DMS 273 treated with DMSO at 0.1 percent for 48 hours (cell line): Measurements from ENCODE around the gene ARMC6.

ENCODE experiments used
- DNase-seq: peaks from one replicate; lab custom pipeline; 2025; lab: John Stamatoyannopoulos, UW

ARMC6 gene

GRCh38 chr19:19033426-19034203 lies at the start of gene ARMC6, which contains the start of gene SUGP2:
ARMC6 (plus strand) TSS chr19:19033603; CDS start chr19:19034210, 607 bp downstream.
SUGP2 (minus strand) TSS chr19:19033517; CDS start chr19:19031071, 2,446 bp downstream.
- DNase-seq = peak; percentile 72

GRCh38 chr19:18984251-18984650 lies 49.2 kb upstream of the ARMC6 start:
- DNase-seq = no peak

GRCh38 chr19:18985257-18985656 lies 48.1 kb upstream of the ARMC6 start:
- no peak for DNase-seq

- DNase-seq = no peak
These were observed 45.9 kb upstream of the ARMC6 start for GRCh38 chr19:18987456-18987855.

- DNase-seq = no peak
These were observed 44.1 kb upstream of the ARMC6 start for GRCh38 chr19:18989316-18989715.

GRCh38 chr19:18990128-18990708 lies 43.2 kb upstream of the ARMC6 start:
- DNase-seq = no peak

GRCh38 chr19:18991006-18991405 lies 42.4 kb upstream of the ARMC6 start:
- DNase-seq = no peak

GRCh38 chr19:18991468-18991867 lies 41.9 kb upstream of the ARMC6 start:
- no peak for DNase-seq

GRCh38 chr19:18992696-18993095 lies 40.7 kb upstream of the ARMC6 start:
- DNase-seq = no peak

- DNase-seq = peak; percentile 17
These were observed 40.3 kb upstream of the ARMC6 start for GRCh38 chr19:18993115-18993514.

GRCh38 chr19:18995804-18996241 lies 37.6 kb upstream of the ARMC6 start:
- peak; percentile 78 for DNase-seq

- no peak for DNase-seq
These were observed 37.1 kb upstream of the ARMC6 start for GRCh38 chr19:18996351-18996750.

- DNase-seq = no peak
These were observed 36.5 kb upstream of the ARMC6 start for GRCh38 chr19:18996796-18997394.

- no peak for DNase-seq
These were observed 35.1 kb upstream of the ARMC6 start for GRCh38 chr19:18998276-18998675.

GRCh38 chr19:18999016-18999758 lies 34.2 kb upstream of the ARMC6 start:
- no peak for DNase-seq

- DNase-seq = no peak
These were observed 33.3 kb upstream of the ARMC6 start for GRCh38 chr19:18999896-19000620.

- DNase-seq = no peak
These were observed 29.3 kb upstream of the ARMC6 start for GRCh38 chr19:19004144-19004543.

GRCh38 chr19:19006213-19006612 lies 27.2 kb upstream of the ARMC6 start:
- DNase-seq = no peak

- DNase-seq = no peak
These were observed 23.5 kb upstream of the ARMC6 start for GRCh38 chr19:19009951-19010350.

- no peak for DNase-seq
These were observed 22.9 kb upstream of the ARMC6 start for GRCh38 chr19:19010551-19010950.

- no peak for DNase-seq
These were observed 12.3 kb upstream of the ARMC6 start for GRCh38 chr19:19021115-19021514.
